Measurements from ENCODE around the gene CORO7.

Gene CORO7

GRCh38 chr16:4426021-4426684 lies 9.8 kb upstream of the CORO7 start:
- DNase-seq = no peak

- peak; percentile 96 for DNase-seq
These were observed 9.1 kb upstream of the CORO7 start, which contains the start of gene DNAJA3 for GRCh38 chr16:4425378-4426020. Gene DNAJA3, plus strand, starts transcription at chr16:4425868. Its CDS starts 14 bp downstream, at chr16:4425882.

- no peak for DNase-seq
These were observed 4.2 kb upstream of the CORO7 start for GRCh38 chr16:4420505-4421105.

- no peak for DNase-seq
These were observed 3.1 kb upstream of the CORO7 start for GRCh38 chr16:4419402-4419959.

GRCh38 chr16:4415538-4416199 lies 727 bp downstream of the CORO7 start:
- DNase-seq = peak; percentile 7

- DNase-seq = no peak
These were observed 2.0 kb downstream of the CORO7 start for GRCh38 chr16:4414187-4414917.

- DNase-seq = no peak
These were observed 3.5 kb downstream of the CORO7 start for GRCh38 chr16:4412854-4413253.

GRCh38 chr16:4412159-4412558 lies 4.2 kb downstream of the CORO7 start:
- no peak for DNase-seq

- DNase-seq = peak; percentile 13
These were observed 4.7 kb downstream of the CORO7 start for GRCh38 chr16:4411684-4412083.

GRCh38 chr16:4410335-4411075 lies 5.9 kb downstream of the CORO7 start:
- peak; percentile 94 for DNase-seq

GRCh38 chr16:4409081-4409932 lies 7.1 kb downstream of the CORO7 start:
- DNase-seq = no peak

GRCh38 chr16:4408323-4408690 lies 8.1 kb downstream of the CORO7 start:
- DNase-seq = no peak

GRCh38 chr16:4407543-4408322 lies 8.7 kb downstream of the CORO7 start:
- no peak for DNase-seq

GRCh38 chr16:4404967-4405696 lies 11.3 kb downstream of the CORO7 start:
- DNase-seq = no peak

- DNase-seq = peak; percentile 24
These were observed 12.0 kb downstream of the CORO7 start for GRCh38 chr16:4404247-4404966.

- no peak for DNase-seq
These were observed 13.1 kb downstream of the CORO7 start for GRCh38 chr16:4403133-4403949.

- DNase-seq = peak; percentile 72
These were observed 13.8 kb downstream of the CORO7 start for GRCh38 chr16:4402439-4403132.
